Chondrocyte (in vitro differentiated cells): ENCODE data around the gene AFF3. TPM values are rescaled to one million over a fixed set of nuclear protein-coding genes. Genes with fewer than 3 reads are reported as not detected.

Experiments used
- DNase-seq: peaks from one replicate; pipeline ENCODE4 v3.0.0; 2021; ENCODE audit warnings: mixed read lengths, low spot score
- H3K27ac Mint-ChIP-seq: one replicate; pipeline ENCODE4 v1.8.0; 2021; ENCODE audit warnings: mild to moderate bottlenecking, moderate library complexity, mixed read lengths; ENCODE audit not compliant: unreplicated experiment
- H3K27me3 Mint-ChIP-seq: 2 replicates; pipeline ENCODE4 v1.8.0; 2021; ENCODE audit warnings: low read depth, mixed read lengths
- H3K36me3 Mint-ChIP-seq: 2 replicates; pipeline ENCODE4 v1.8.0; 2021; ENCODE audit warnings: low read depth, mixed read lengths
- H3K4me1 Mint-ChIP-seq: 2 replicates; pipeline ENCODE4 v1.8.0; 2021; ENCODE audit warnings: low read depth, mild to moderate bottlenecking, mixed read lengths
- H3K4me3 Mint-ChIP-seq: one replicate; pipeline ENCODE4 v1.8.0; 2021; ENCODE audit warnings: mild to moderate bottlenecking, moderate library complexity, mixed read lengths; ENCODE audit not compliant: unreplicated experiment
- H3K9me3 Mint-ChIP-seq: 2 replicates; pipeline ENCODE4 v1.8.0; 2021; ENCODE audit warnings: low read depth, mixed read lengths
- total RNA-seq: library from RNA; stranded (reverse); gene quantifications from 3 replicates; pipeline ENCODE4 v1.2.1, GENCODE V29; 2021
- TF ChIP-seq, protein P1 (sequence below): fragments of 200-600 bp; sonication (generic); IDR thresholded peaks from 2 replicates; pipeline ENCODE4 v1.5.0; 2021; ENCODE audit warnings: antibody characterized with exemption, mild to moderate bottlenecking, moderate library complexity

Gene AFF3
- total RNA-seq, 1 donor from 2014 or later: 127 TPM

DNA sequence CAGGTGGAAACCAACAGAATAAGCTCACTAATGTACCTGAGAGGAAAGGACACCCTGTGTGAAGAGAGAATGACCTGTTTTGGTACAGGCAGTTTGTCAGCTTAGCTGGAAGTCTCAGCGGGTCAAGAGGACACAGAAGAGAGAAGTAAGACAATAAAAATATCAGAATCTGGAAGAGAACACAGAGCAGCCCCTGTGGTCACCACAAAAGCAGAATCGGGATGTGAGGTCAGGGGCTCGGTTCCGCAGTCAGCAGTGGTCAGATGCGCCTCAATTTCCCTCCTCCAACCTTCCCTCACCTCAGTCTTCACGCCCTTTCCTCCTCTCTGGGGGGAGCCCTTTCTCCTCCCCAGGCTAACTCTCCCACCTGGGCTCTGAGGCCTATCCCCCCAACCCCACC is 122.9 kb downstream of the AFF3 start:
- Mint-ChIP-seq H3K27me3 (no peaks in the 10 kb centered on the region), H3K36me3 (no peaks in the 10 kb centered on the region), H3K4me1 (peaks cover 10% of the 10 kb centered on the region), H3K27ac (no peak overlapping the region), H3K4me3 (no peak overlapping the region), H3K9me3 (no peaks in the 10 kb centered on the region)
- no peak for DNase-seq
- TF ChIP-seq, protein P1, sequence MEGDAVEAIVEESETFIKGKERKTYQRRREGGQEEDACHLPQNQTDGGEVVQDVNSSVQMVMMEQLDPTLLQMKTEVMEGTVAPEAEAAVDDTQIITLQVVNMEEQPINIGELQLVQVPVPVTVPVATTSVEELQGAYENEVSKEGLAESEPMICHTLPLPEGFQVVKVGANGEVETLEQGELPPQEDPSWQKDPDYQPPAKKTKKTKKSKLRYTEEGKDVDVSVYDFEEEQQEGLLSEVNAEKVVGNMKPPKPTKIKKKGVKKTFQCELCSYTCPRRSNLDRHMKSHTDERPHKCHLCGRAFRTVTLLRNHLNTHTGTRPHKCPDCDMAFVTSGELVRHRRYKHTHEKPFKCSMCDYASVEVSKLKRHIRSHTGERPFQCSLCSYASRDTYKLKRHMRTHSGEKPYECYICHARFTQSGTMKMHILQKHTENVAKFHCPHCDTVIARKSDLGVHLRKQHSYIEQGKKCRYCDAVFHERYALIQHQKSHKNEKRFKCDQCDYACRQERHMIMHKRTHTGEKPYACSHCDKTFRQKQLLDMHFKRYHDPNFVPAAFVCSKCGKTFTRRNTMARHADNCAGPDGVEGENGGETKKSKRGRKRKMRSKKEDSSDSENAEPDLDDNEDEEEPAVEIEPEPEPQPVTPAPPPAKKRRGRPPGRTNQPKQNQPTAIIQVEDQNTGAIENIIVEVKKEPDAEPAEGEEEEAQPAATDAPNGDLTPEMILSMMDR: no peak

DNA sequence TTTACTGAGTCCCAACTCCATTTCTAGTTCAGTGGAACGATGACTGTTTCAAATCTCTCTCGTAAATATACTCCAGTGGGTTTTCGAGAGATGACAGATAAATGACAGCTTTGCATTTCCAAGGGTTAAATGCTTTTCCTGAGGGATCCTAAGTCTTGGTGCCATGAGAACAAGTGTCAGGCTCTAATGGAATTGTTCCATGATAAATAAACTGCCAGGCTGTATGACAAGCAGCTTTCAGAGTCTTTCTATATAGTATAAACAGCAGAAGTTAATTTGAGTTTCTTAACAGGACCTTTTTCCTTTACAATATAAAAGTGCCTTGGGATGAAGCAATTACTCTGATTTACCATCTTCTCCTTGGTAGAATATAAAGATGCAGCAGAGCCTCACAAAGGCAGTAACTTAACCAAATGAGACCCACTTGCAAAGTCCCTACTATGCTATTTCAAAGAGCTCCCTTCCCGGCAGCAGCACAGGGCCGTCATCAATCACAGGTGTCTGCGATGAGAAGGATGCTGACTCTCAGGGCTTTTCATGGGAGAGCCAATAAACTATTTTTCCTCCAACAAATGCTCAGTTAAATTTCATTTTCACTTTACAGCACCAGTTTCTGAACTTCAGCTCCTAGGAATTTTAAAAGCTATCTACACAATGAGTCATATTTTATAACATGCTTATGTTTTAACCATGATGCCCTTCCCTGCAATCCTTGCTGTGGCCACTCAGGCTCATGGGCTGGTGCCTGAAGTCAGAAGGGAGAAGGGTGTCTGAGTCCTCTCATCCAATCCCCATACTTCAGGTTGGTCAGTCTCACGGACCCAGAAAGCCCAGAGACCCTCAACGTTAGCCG is 123.8 kb downstream of the AFF3 start:
- Mint-ChIP-seq H3K4me3 (peak overlapping the region; percentile 37), H3K27ac (no peak overlapping the region), H3K4me1 (peaks cover 19% of the 10 kb centered on the region), H3K27me3 (no peaks in the 10 kb centered on the region), H3K9me3 (no peaks in the 10 kb centered on the region), H3K36me3 (no peaks in the 10 kb centered on the region)
- no peak for DNase-seq
- TF ChIP-seq, protein P1: no peak

GRCh38 chr2:100017633-100018032 is 124.8 kb downstream of the AFF3 start:
- H3K4me3 Mint-ChIP-seq: no peak overlapping the region
- no peak for DNase-seq

DNA sequence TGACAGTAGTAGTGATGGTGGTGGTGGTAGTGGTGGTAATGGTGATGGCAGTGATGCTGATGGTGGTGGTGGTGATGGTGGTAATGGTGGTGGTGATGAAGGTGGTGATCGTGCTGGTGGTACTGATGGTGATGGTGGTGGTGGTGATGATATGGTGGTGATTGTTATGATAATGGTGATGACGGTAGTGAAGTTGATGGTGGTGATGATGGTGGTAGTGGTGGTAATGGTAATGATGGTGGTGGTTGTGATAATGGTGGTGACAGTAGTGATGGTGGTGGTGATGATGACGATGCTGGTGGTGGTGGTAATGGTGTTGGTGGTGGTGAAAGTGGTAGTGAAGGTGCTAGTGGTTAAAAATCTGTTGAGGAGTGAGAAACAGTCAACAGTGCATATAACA is 125.6 kb downstream of the AFF3 start:
- DNase-seq: no peak
- Mint-ChIP-seq H3K4me3 (no peak overlapping the region), H3K27ac (no peak overlapping the region), H3K36me3 (no peaks in the 10 kb centered on the region), H3K27me3 (no peaks in the 10 kb centered on the region), H3K4me1 (peaks cover 33% of the 10 kb centered on the region), H3K9me3 (no peaks in the 10 kb centered on the region)
- TF ChIP-seq, protein P1: no peak

More at GRCh38 chr2:100017633-100018032, 124.8 kb downstream of the AFF3 start:
- no peaks in the 10 kb centered on the region for H3K36me3 Mint-ChIP-seq
- no peaks in the 10 kb centered on the region for H3K9me3 Mint-ChIP-seq
- H3K27ac Mint-ChIP-seq: no peak overlapping the region
- peaks cover 25% of the 10 kb centered on the region for H3K4me1 Mint-ChIP-seq
- TF ChIP-seq, protein P1: no peak
- H3K27me3 Mint-ChIP-seq: no peaks in the 10 kb centered on the region

DNA sequence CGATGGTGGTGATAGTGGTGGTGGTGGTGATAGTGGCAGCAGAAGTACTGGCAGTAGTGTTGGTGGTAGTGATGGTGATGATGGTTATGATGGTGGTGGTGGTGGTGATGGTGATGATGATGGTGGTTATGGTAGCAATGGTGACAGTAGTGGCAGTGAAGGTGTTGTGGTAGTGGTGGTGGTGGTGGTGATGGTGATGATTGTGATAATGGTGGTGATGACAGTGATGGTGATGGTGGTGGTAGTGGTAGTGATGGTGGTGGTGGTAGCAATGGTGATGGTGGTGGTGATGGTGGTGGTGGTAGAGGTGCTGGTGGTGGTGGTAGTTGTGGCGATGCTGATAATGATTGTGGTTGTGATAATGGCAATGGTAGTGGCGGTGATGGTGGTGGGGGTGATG is 126.5 kb downstream of the AFF3 start:
- Mint-ChIP-seq H3K27me3 (no peaks in the 10 kb centered on the region), H3K27ac (no peak overlapping the region), H3K4me3 (no peak overlapping the region), H3K36me3 (no peaks in the 10 kb centered on the region), H3K4me1 (peaks cover 42% of the 10 kb centered on the region), H3K9me3 (no peaks in the 10 kb centered on the region)
- DNase-seq: no peak
- TF ChIP-seq, protein P1: no peak
